GM23338 (cell line): Measurements from ENCODE around the gene CARNS1. TPM values are rescaled to one million over a fixed set of nuclear protein-coding genes. Genes with fewer than 3 reads are reported as not detected.

Experiments
- ATAC-seq: fragments of 200-7000 bp; cut with Tn5 transposase; 3 replicates; pipeline ENCODE4 v1.9.1; 2020
- DNase-seq: peaks from one replicate; pipeline ENCODE4 v3.0.0-alpha.2; 2015; ENCODE audit warnings: low spot score
- H2AFZ ChIP-seq: fragments of 200-600 bp; sonication (generic); 2 replicates; pipeline ENCODE4 v1.8.0; 2016; ENCODE audit warnings: antibody characterized with exemption, mild to moderate bottlenecking, moderate library complexity
- H3F3A ChIP-seq: fragments of 200-600 bp; sonication (generic); replicated peaks from 2 replicates; pipeline ENCODE4 v1.8.0; 2017; ENCODE audit warnings: antibody characterized with exemption, mixed run types, low read depth
- H3K27ac ChIP-seq: fragments of 200-600 bp; sonication (generic); 2 replicates; pipeline ENCODE4 v1.6.1; 2016; ENCODE audit warnings: low read depth
- H3K27me3 ChIP-seq: fragments of 200-600 bp; sonication (generic); 2 replicates; pipeline ENCODE4 v1.8.0; 2016; ENCODE audit warnings: mild to moderate bottlenecking, mixed run types, moderate library complexity; ENCODE audit not compliant: insufficient read depth
- H3K36me3 ChIP-seq: fragments of 200-600 bp; sonication (generic); 2 replicates; pipeline ENCODE4 v1.8.0; 2016; ENCODE audit warnings: mild to moderate bottlenecking; ENCODE audit not compliant: insufficient read depth
- H3K4me1 ChIP-seq: fragments of 200-600 bp; sonication (generic); 2 replicates; pipeline ENCODE4 v1.8.0; 2016; ENCODE audit warnings: mild to moderate bottlenecking, moderate library complexity; ENCODE audit not compliant: insufficient read depth
- H3K4me2 ChIP-seq: fragments of 200-600 bp; sonication (generic); 2 replicates; pipeline ENCODE4 v1.7.1; 2017; ENCODE audit warnings: mixed run types
- H3K4me3 ChIP-seq: fragments of 200-600 bp; sonication (generic); 2 replicates; pipeline ENCODE4 v1.6.1; 2016; ENCODE audit warnings: mixed run types
- H3K79me2 ChIP-seq: fragments of 200-600 bp; sonication (generic); replicated peaks from 2 replicates; pipeline ENCODE4 v1.8.0; 2017; ENCODE audit warnings: mild to moderate bottlenecking; ENCODE audit not compliant: insufficient read depth
- H3K9me2 ChIP-seq: fragments of 200-600 bp; sonication (generic); 2 replicates; pipeline ENCODE4 v1.8.0; 2017; ENCODE audit not compliant: insufficient read depth
- H4K20me1 ChIP-seq: fragments of 200-600 bp; sonication (generic); replicated peaks from 2 replicates; pipeline ENCODE4 v1.8.0; 2017; ENCODE audit warnings: mild to moderate bottlenecking; ENCODE audit not compliant: insufficient read depth
- H3K27ac Mint-ChIP-seq: 2 replicates; pipeline ENCODE4 v1.8.0; 2020; ENCODE audit warnings: inconsistent platforms, mild to moderate bottlenecking, moderate library complexity, mixed read lengths
- H3K27me3 Mint-ChIP-seq: 3 replicates; pipeline ENCODE4 v1.8.0; 2022; ENCODE audit warnings: low read depth, mild to moderate bottlenecking, moderate library complexity, mixed read lengths, inconsistent platforms; ENCODE audit not compliant: insufficient read depth, poor library complexity
- H3K36me3 Mint-ChIP-seq: 3 replicates; pipeline ENCODE4 v1.8.0; 2021; ENCODE audit warnings: low read depth, mild to moderate bottlenecking, inconsistent platforms, moderate library complexity, mixed read lengths
- H3K4me1 Mint-ChIP-seq: 3 replicates; pipeline ENCODE4 v1.8.0; 2020; ENCODE audit warnings: mild to moderate bottlenecking, inconsistent platforms, mixed read lengths
- H3K4me3 Mint-ChIP-seq: 3 replicates; pipeline ENCODE4 v1.8.0; 2021; ENCODE audit warnings: moderate library complexity, mild to moderate bottlenecking, inconsistent platforms, mixed read lengths
- H3K9me3 Mint-ChIP-seq: 3 replicates; pipeline ENCODE4 v1.8.0; 2020; ENCODE audit warnings: moderate library complexity, mild to moderate bottlenecking, inconsistent platforms, mixed read lengths
- CREB1 ChIP-seq: fragments of 250-450 bp; sonication (Bioruptor Pico); IDR thresholded peaks from 2 replicates; pipeline ENCODE4 v1.5.0; 2020; ENCODE audit warnings: low read depth, mild to moderate bottlenecking, moderate library complexity
- ETS1 ChIP-seq: IDR thresholded peaks from 2 replicates; pipeline ENCODE4 v1.6.1; 2016; ENCODE audit warnings: antibody characterized with exemption
- EZH2 ChIP-seq: fragments of 200-600 bp; sonication (generic); IDR thresholded peaks from one replicate; pipeline ENCODE4 v1.8.0; 2017; ENCODE audit warnings: antibody characterized with exemption, mild to moderate bottlenecking, low read depth; ENCODE audit not compliant: unreplicated experiment
- JUNB ChIP-seq: IDR thresholded peaks from one replicate; pipeline ENCODE4 v1.6.1; 2016; ENCODE audit warnings: antibody characterized with exemption; ENCODE audit not compliant: unreplicated experiment
- NANOG ChIP-seq: IDR thresholded peaks from 2 replicates; pipeline ENCODE4 v1.6.1; 2016; ENCODE audit warnings: antibody characterized with exemption, borderline replicate concordance
- POLR2AphosphoS5 ChIP-seq: IDR thresholded peaks from 2 replicates; pipeline ENCODE4 v1.6.1; 2016; ENCODE audit warnings: antibody characterized with exemption, low read depth
- REST ChIP-seq: IDR thresholded peaks from one replicate; pipeline ENCODE4 v1.6.1; 2018; ENCODE audit warnings: antibody characterized with exemption; ENCODE audit not compliant: unreplicated experiment
- STAT1 ChIP-seq: IDR thresholded peaks from one replicate; pipeline ENCODE4 v1.6.1; 2016; ENCODE audit warnings: antibody characterized with exemption; ENCODE audit not compliant: unreplicated experiment
- ZNF114 ChIP-seq: fragments of 250-450 bp; sonication (Bioruptor Pico); IDR thresholded peaks from 2 replicates; pipeline ENCODE4 v1.5.0; 2020; ENCODE audit warnings: mild to moderate bottlenecking, moderate library complexity
- ZNF331 ChIP-seq: fragments of 250-450 bp; sonication (Bioruptor Pico); IDR thresholded peaks from 2 replicates; pipeline ENCODE4 v1.5.0; 2020; ENCODE audit warnings: low read depth, mild to moderate bottlenecking, moderate library complexity
- polyA plus RNA-seq: library from polyadenylated mRNA; unstranded; fragments of >200 nt; fragmentation: Nextera tagmentation; extraction: Ambion mirVana; gene quantifications from 2 replicates; pipeline ENCODE4 v1.2.1, GENCODE V29; 2016
- total RNA-seq: library from RNA; depleted of rRNA; stranded (reverse); fragments of >200 nt; shearing (Covaris generic); gene quantifications from 2 replicates; pipeline ENCODE4 v1.2.3, GENCODE V29; 2014

Gene CARNS1
- total and polyA plus RNA-seq, 2 experiments from 2014 or later, result 0.52 to 0.76 TPM

DNA sequence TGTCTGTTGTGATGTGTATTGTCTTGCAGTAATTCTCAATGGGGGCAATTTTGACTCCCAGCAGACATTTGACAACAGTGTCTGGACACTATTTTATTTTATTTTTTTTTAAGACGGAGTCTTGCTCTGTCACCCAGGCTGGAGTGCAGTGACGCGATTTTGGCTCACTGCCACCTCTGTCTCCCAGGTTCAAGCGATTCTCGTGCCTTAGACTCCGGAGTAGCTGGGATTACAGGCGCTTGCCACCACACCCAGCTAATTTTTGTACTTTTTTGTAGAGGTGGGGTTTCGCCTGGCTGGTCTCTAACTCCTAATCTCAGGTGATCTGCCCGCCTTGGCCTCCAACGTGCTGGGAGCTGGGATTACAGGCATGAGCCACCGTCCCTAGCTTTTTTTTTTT lies 14.2 kb downstream of the CARNS1 start (continued):
- TF ChIP-seq POLR2AphosphoS5 (no peak), EZH2 (no peak), ZNF331 (CRISPR knock-in tag) (no peak), CREB1 (CRISPR knock-in tag) (no peak), REST (no peak), ETS1 (no peak), NANOG (no peak)

DNA sequence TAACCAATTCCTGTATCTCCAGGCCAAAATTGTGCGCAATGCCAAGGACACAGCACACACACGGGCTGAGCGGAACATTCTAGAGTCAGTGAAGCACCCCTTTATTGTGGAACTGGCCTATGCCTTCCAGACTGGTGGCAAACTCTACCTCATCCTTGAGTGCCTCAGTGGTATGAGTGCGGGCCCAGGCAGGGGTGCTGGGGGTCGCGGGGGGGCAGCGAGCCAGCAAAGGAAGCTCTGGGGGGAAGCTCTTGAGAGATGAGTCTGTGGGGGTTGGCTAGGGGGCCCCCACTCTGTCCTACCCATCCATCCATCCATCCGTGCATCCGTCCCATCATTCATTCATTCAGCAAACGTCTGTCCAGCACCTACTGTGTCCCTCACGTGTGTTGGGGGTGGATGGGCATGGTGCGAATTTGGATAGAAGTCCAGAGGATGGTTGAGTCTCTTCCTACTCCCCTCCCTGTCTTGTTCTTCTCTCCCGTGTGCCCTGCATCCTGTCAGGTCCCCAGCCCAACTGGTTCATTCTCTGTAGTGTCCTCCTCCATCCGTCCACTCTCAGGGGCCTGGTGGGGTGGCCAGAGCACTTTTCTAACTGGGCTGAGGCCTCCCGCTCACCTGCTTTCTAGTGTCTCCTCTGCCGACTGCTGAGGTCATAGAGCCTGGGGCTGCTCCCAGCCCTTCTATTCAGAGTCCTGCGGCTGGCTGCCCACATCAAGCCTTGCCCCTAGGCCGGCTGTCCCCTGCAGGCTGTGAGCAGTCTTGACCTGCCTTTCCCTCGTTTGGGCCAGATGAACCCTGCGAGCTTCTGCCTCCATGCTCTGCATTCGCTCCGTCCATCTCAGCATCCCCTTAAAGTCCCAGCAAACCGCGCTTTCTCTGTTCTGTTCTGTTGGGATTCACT lies 16.1 kb downstream of the CARNS1 start:
- no peak for ATAC-seq
- H3K27ac ChIP-seq, result no peak overlapping the region
- no peak overlapping the region for H2AFZ ChIP-seq
- peaks cover 11% of the 10 kb centered on the region for H3K79me2 ChIP-seq
- no peak for DNase-seq
- Mint-ChIP-seq H3K4me1 (peaks cover 12% of the 10 kb centered on the region), H3K36me3 (peaks cover 20% of the 10 kb centered on the region), H3K9me3 (no peaks in the 10 kb centered on the region; the same call in 2 of the 3 replicates), H3K27ac (no peak overlapping the region), H3K27me3 (peaks cover 13% of the 10 kb centered on the region), H3K4me3 (no peak overlapping the region; the same call in 2 of the 3 replicates)
- peaks cover 7% of the 10 kb centered on the region for H3K4me1 ChIP-seq
- no peaks in the 10 kb centered on the region for H3K27me3 ChIP-seq
- no peak overlapping the region for H3K4me2 ChIP-seq
- H3K4me3 ChIP-seq, result no peak overlapping the region
- no peaks in the 10 kb centered on the region for H3K36me3 ChIP-seq
- no peaks in the 10 kb centered on the region for H4K20me1 ChIP-seq
- H3F3A ChIP-seq, result peaks cover 13% of the 10 kb centered on the region; the same call in 1 of the 2 replicates
- no peaks in the 10 kb centered on the region for H3K9me2 ChIP-seq
- TF ChIP-seq ETS1 (no peak), REST (no peak), JUNB (no peak), ZNF114 (CRISPR knock-in tag) (no peak), ZNF331 (CRISPR knock-in tag) (no peak), STAT1 (no peak)
